ENCODE data around the gene THRAP3.

THRAP3 gene

DNA sequence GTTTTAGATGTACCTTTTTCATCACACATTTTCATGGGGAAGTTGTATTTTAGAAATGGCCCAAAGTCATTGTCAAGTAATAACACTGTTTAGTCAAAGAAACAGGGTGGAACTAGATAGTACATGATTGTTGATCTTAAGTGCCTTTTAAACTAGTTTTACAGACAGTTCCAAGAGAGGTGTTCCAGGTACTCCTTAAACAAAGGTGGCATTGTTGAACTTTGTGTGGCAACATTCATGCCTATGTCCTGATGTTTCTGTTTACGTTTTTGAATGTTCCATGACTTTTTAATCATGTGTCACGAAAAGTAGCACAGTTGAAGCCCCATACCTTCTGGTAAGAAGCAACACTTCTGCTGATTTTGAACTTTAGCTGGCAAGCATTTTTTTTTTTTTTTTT lies 72.8 kb downstream of the THRAP3 start:
- DNase-seq (ENCODE audit: low read depth, low spot score), result no peak

- no peak for DNase-seq (ENCODE audit: low read depth, low spot score)
These were observed 74.4 kb downstream of the THRAP3 start for GRCh38 chr1:36298640-36299039.

- DNase-seq (ENCODE audit: low read depth, low spot score), result no peak
These were observed 76.3 kb downstream of the THRAP3 start for GRCh38 chr1:36300526-36300925.

- no peak for DNase-seq (ENCODE audit: low read depth, low spot score)
These were observed 77.0 kb downstream of the THRAP3 start for GRCh38 chr1:36301220-36301619.

DNA sequence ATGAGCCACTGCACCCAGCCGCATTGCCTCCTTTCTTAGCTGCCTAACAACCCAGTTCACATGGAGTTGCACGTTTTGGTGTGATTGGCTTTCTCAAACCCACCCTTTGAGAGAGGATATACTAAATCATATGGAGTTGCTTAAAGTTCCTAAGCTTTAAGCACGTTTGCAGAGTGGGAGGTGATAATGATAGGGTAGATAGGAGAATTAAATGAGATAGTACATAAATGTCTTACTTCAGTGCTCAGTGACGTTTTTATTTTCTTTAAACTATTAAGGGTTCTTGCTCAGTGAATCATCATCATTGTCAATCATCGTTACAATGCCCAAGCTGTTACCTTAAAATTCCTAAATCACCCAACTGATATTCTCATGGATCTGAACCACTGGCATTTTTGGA lies 79.0 kb downstream of the THRAP3 start:
- no peak for DNase-seq (ENCODE audit: low read depth, low spot score)

GRCh38 chr1:36303650-36304360 lies 79.6 kb downstream of the THRAP3 start:
- DNase-seq (ENCODE audit: low read depth, low spot score), result no peak

DNA sequence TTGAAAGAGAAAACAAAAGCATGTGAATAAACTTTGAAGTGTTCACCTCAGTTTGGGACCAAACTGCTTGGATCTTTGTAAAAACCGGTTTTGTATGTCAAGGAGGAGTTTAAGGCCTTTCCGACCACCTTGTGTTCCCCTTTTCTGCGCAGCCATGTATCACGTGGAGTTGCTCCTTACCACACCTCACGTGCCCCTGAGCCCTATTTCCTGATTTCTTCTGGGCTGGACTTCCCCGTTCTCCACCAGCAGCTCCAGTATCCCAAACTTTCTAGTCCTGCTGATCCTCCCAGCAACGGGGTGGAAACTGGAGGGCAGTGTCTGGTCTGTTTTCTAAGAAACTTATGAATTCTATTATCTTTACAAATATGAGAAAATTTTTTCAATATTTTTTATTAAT lies 80.3 kb downstream of the THRAP3 start:
- DNase-seq (ENCODE audit: low read depth, low spot score), result no peak

- no peak for DNase-seq (ENCODE audit: low read depth, low spot score)
These were observed 81.0 kb downstream of the THRAP3 start for GRCh38 chr1:36304970-36305914.

- no peak for DNase-seq (ENCODE audit: low read depth, low spot score)
These were observed 81.6 kb downstream of the THRAP3 start for GRCh38 chr1:36305915-36306209.

DNA sequence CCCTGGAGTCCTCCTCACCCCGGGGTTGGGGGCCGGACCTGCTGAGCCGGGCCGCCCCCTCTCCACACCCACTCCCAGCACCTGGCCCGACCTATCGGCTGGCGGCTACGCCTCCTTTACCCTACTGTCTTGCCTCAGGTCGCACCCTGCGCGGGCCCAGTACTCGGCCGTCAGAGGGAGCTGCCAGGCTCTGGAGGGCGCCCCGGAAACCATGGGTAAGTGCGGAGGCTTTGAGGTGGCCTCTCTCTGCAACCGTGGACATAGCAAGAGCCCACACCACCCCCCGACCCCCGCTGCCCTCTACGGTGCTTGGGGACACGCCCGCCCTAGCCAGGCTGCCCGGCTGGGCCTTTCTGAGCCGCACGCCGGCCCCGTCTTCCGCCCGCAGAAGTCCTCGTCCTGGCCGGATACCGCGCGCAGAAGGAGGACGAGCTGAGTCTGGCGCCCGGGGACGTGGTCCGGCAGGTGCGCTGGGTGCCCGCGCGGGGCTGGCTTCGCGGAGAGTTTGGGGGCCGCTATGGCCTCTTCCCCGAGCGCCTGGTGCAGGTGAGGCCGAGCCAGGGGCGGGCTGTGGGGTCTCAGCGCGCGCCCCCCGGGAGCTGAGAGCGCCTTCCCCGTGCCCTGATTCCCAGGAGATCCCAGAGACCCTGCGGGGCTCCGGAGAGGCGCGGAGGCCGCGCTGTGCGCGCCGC lies 82.1 kb downstream of the THRAP3 start, which contains the start of gene SH3D21:
Gene SH3D21 (plus strand): TSS at position 159 of the 692 bp plus-strand sequence. CDS start 53 bp downstream, at position 212.
- peak; percentile 48 for DNase-seq (ENCODE audit: low read depth, low spot score)

- peak; percentile 98 for DNase-seq (ENCODE audit: low read depth, low spot score)
These were observed 82.7 kb downstream of the THRAP3 start for GRCh38 chr1:36306902-36307456.

DNA sequence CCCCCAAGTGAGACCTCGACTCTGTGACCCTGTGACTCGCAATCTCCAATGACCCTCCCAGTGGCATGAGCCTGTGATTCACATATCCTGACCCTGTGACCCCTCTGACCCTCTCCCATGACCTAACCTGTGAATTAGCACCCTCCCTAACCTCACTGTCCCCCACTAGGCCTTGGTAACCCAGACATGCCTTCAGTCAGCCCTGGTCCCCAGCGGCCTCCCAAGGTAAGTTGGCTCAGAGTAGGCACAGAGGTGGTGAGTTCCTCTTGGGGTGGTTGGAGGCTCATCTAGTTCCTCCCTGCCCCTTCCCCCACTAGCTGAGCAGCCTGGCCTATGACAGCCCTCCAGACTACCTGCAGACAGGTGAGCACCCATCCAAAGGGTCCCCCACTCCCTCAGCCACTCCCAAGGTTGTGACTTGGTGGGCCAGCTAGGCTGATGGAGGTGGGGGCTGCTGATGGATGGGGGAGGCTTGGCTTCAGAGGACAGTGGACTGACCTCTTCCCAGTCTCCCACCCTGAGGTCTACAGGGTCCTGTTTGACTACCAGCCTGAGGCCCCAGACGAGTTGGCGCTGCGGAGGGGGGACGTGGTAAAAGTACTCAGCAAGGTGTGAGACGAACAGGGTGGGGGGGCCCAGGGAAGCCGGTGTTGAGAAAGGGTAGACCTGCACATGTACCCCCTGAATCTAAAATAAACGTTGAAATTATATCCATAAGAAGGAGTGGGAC lies 83.5 kb downstream of the THRAP3 start:
- DNase-seq (ENCODE audit: low read depth, low spot score), result no peak

- no peak for DNase-seq (ENCODE audit: low read depth, low spot score)
These were observed 85.2 kb downstream of the THRAP3 start for GRCh38 chr1:36309397-36309796.

DNA sequence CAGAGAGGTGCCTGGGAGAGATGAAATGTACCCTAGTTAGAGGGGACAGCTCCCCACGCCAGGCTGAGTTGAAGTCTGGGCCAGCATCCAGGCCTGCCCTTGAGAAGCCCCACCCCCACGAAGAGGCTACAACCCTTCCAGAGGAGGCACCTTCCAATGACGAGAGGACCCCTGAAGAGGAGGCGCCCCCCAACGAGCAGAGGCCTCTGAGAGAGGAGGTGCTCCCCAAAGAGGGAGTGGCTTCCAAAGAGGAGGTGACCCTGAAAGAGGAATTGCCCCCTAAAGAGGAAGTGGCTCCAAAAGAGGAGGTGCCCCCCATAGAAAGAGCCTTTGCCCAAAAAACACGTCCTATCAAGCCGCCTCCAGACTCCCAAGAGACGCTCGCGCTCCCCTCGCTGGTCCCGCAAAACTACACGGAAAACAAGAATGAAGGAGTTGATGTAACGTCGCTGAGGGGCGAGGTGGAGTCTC lies 96.1 kb downstream of the THRAP3 start:
- DNase-seq (ENCODE audit: low read depth, low spot score), result no peak

- no peak for DNase-seq (ENCODE audit: low read depth, low spot score)
These were observed 96.5 kb downstream of the THRAP3 start for GRCh38 chr1:36320767-36321118.

GRCh38 chr1:36321119-36321951 lies 97.1 kb downstream of the THRAP3 start:
- peak; percentile 68 for DNase-seq (ENCODE audit: low read depth, low spot score)

- DNase-seq (ENCODE audit: low read depth, low spot score), result peak; percentile 53
These were observed 98.0 kb downstream of the THRAP3 start for GRCh38 chr1:36322041-36322785.

GRCh38 chr1:36322786-36323635 lies 98.8 kb downstream of the THRAP3 start:
- DNase-seq (ENCODE audit: low read depth, low spot score), result peak; percentile 77
